Chondrocyte (in vitro differentiated cells): ENCODE data around the gene PRMT1. TPM values are rescaled to one million over a fixed set of nuclear protein-coding genes. Genes with fewer than 3 reads are reported as not detected.

ENCODE experiments used
- DNase-seq: peaks from one replicate; pipeline ENCODE4 v3.0.0; 2021; ENCODE audit warnings: mixed read lengths, low spot score
- H3K27ac Mint-ChIP-seq: one replicate; pipeline ENCODE4 v1.8.0; 2021; ENCODE audit warnings: mild to moderate bottlenecking, moderate library complexity, mixed read lengths; ENCODE audit not compliant: unreplicated experiment
- H3K27me3 Mint-ChIP-seq: 2 replicates; pipeline ENCODE4 v1.8.0; 2021; ENCODE audit warnings: low read depth, mixed read lengths
- H3K36me3 Mint-ChIP-seq: 2 replicates; pipeline ENCODE4 v1.8.0; 2021; ENCODE audit warnings: low read depth, mixed read lengths
- H3K4me1 Mint-ChIP-seq: 2 replicates; pipeline ENCODE4 v1.8.0; 2021; ENCODE audit warnings: low read depth, mild to moderate bottlenecking, mixed read lengths
- H3K4me3 Mint-ChIP-seq: one replicate; pipeline ENCODE4 v1.8.0; 2021; ENCODE audit warnings: mild to moderate bottlenecking, moderate library complexity, mixed read lengths; ENCODE audit not compliant: unreplicated experiment
- H3K9me3 Mint-ChIP-seq: 2 replicates; pipeline ENCODE4 v1.8.0; 2021; ENCODE audit warnings: low read depth, mixed read lengths
- CTCF ChIP-seq: fragments of 200-600 bp; sonication (generic); IDR thresholded peaks from 2 replicates; pipeline ENCODE4 v1.5.0; 2021; ENCODE audit warnings: antibody characterized with exemption, mild to moderate bottlenecking, moderate library complexity
- total RNA-seq: library from RNA; stranded (reverse); gene quantifications from 3 replicates; pipeline ENCODE4 v1.2.1, GENCODE V29; 2021

PRMT1 gene
- total RNA-seq, 1 donor from 2014 or later: 98.0 TPM

- H3K4me3 Mint-ChIP-seq: no peak overlapping the region
- H3K4me1 Mint-ChIP-seq: peaks cover 29% of the 10 kb centered on the region
- no peak for DNase-seq
- no peak overlapping the region for H3K27ac Mint-ChIP-seq
- no peaks in the 10 kb centered on the region for H3K36me3 Mint-ChIP-seq
- no peak for TF ChIP-seq CTCF
- H3K27me3 Mint-ChIP-seq: no peaks in the 10 kb centered on the region
- no peaks in the 10 kb centered on the region for H3K9me3 Mint-ChIP-seq
These were observed 7.6 kb upstream of the PRMT1 start for GRCh38 chr19:49669516-49669915.

DNA sequence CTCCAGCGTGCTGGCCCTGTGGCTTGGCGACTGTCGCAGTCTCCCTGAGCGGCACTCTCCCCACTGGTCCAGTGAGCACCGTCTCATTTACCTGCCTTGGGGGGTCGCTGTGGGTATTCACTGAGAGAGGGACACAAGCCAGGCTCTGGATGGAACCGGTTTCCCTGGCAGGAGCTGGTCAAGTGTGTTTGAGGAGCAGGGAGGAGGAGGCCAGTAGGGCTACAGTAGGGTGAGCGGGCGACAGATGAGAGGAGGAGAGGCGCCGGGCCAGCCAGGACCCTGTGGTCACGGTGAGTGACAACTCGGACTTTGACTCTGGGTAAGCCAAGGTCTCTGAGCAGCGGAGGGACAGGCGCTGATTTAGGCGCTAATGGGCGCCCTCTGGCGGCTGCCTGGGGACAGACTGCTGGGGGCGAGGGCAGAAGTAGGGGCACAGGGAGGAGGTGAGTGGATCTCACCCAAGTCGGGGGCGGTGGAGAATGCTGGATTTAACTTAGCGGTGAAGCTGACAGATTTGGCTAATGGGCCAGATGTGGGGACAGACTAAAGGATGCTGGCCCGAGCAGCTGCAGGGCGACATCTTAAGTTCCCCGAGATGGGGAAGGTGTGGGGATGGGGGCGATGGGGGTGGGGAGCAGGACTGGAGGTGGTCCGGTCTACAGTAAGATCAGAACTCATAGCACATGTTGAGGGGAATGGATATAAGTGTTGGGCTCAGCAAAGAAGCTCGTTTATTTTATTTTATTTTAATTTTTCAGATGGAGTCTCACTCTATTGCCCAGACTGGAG lies 4.7 kb upstream of the PRMT1 start:
- no peaks in the 10 kb centered on the region for H3K27me3 Mint-ChIP-seq
- peak overlapping the region; percentile 74 for H3K27ac Mint-ChIP-seq
- peak; percentile 94 for TF ChIP-seq CTCF
- H3K36me3 Mint-ChIP-seq: peaks cover 1% of the 10 kb centered on the region
- DNase-seq: no peak
- H3K4me1 Mint-ChIP-seq: peaks cover 12% of the 10 kb centered on the region
- no peaks in the 10 kb centered on the region for H3K9me3 Mint-ChIP-seq
- peak overlapping the region; percentile 53 for H3K4me3 Mint-ChIP-seq

GRCh38 chr19:49676136-49676783 lies 811 bp upstream of the PRMT1 start:
- Mint-ChIP-seq H3K9me3 (no peaks in the 10 kb centered on the region), H3K27ac (peak overlapping the region; percentile 100), H3K36me3 (peaks cover 4% of the 10 kb centered on the region), H3K27me3 (no peaks in the 10 kb centered on the region), H3K4me1 (peaks cover 42% of the 10 kb centered on the region), H3K4me3 (peak overlapping the region; percentile 82)
- DNase-seq: no peak
- no peak for TF ChIP-seq CTCF

DNA sequence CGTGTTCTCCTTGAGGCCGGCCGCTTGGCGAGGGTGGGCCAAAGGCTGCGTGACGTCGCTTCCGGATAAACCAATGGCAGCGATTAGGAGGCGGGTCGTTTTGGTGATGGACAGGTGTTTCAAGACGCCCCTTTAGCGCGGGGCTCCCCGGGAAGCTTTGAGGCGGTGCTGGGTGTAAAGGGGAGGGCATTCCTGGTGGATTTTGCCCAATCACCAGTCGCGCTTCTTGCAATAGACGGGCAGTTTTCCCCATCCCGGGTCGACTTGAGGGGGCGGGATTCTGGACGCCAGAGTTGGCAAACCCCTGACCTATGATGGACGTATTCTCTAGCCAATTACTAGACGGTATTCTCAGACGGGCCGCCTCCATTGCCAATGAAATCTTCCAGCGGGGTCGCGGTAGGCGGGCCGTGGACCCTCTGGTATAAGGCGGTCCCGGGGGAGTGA lies 264 bp upstream of the PRMT1 start:
- peaks cover 4% of the 10 kb centered on the region for H3K36me3 Mint-ChIP-seq
- H3K27me3 Mint-ChIP-seq: no peaks in the 10 kb centered on the region
- peak overlapping the region; percentile 100 for H3K27ac Mint-ChIP-seq
- DNase-seq: peak; percentile 100
- peak overlapping the region; percentile 98 for H3K4me3 Mint-ChIP-seq
- H3K9me3 Mint-ChIP-seq: no peaks in the 10 kb centered on the region
- no peak for TF ChIP-seq CTCF
- H3K4me1 Mint-ChIP-seq: peaks cover 42% of the 10 kb centered on the region

DNA sequence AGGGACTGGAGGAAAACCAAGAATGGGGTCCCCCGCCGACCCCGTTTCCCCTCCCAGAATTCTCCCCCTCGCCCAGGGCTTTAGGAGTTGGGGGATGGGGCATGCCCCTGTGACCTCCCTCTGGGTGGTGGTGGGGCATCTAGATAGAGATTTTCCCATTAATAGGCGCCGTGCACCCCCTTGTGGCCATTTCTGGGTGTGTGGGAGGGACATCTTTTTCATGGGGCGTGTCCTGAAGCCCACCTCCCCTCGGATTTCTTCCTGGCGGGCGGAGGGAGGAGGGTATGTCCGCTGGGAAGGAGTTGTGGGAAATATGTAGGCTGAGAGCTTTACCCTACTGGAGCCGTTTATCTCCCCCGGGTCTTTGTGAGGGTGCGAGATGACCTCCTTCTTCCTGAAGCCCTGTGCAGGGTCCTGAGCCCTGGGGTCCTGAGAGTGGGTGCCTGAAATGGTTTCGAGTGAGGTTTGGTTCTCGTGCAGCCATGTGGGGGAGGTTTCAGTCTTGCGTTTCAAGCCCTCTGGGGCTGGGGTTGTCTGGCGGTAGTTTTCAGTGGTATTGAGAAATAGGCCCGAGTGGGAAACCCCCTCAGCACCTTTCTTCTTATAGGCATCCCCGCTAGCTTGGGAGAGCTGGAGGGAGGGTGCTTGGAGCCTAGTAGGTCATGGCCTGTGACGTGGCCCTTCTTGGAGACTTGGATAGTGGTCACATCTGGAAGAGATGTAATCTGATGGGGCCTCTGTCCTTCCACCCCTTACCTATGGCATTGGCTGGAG lies 1.0 kb downstream of the PRMT1 start:
- no peaks in the 10 kb centered on the region for H3K27me3 Mint-ChIP-seq
- peak overlapping the region; percentile 98 for H3K4me3 Mint-ChIP-seq
- H3K9me3 Mint-ChIP-seq: no peaks in the 10 kb centered on the region
- peaks cover 36% of the 10 kb centered on the region for H3K4me1 Mint-ChIP-seq
- DNase-seq: no peak
- H3K27ac Mint-ChIP-seq: peak overlapping the region; percentile 87
- peak; percentile 81 for TF ChIP-seq CTCF
- peaks cover 7% of the 10 kb centered on the region for H3K36me3 Mint-ChIP-seq
